ENCODE measurements around the gene CSTA.

The CSTA gene

GRCh38 chr3:122366379-122366749 lies 41.3 kb downstream of the CSTA start:
- Histone ChIP-seq H3K27ac (ENCODE audit: insufficient read depth, low read depth, low read length, poor library complexity, severe bottlenecking) (no peak overlapping the region), H3K36me3 (ENCODE audit: control insufficient read depth, insufficient read depth, low read length) (peaks cover 16% of the 10 kb centered on the region)

GRCh38 chr3:122374034-122374433 lies 49.0 kb downstream of the CSTA start:
- 100% methylated on average over 1 of the region's 1 CpG; no CpG with 5 or more reads in 1 of the 2 experiments for WGBS, 2 experiments
- Histone ChIP-seq H3K36me3 (ENCODE audit: control insufficient read depth, insufficient read depth, low read length) (no peaks in the 10 kb centered on the region), H3K27ac (ENCODE audit: insufficient read depth, low read depth, low read length, poor library complexity, severe bottlenecking) (no peak overlapping the region), H3K27me3 (ENCODE audit: control insufficient read depth, insufficient read depth, low read length, poor library complexity, severe bottlenecking) (no peaks in the 10 kb centered on the region), H3K4me1 (ENCODE audit: control insufficient read depth, insufficient read depth, low read length) (no peaks in the 10 kb centered on the region), H3K9me3 (ENCODE audit: control insufficient read depth, low read length) (no peaks in the 10 kb centered on the region), H3K4me3 (ENCODE audit: insufficient read depth, low read depth, low read length) (no peak overlapping the region)

More at GRCh38 chr3:122366379-122366749, 41.3 kb downstream of the CSTA start:
- H3K9me3 ChIP-seq (ENCODE audit: control insufficient read depth, low read length): no peaks in the 10 kb centered on the region
- H3K4me3 ChIP-seq (ENCODE audit: insufficient read depth, low read depth, low read length): no peak overlapping the region
- H3K4me1 ChIP-seq (ENCODE audit: control insufficient read depth, insufficient read depth, low read length): no peaks in the 10 kb centered on the region
- 90 to 95% methylated on average over 4 to 5 of the region's 5 CpGs for WGBS, 2 experiments
- no peaks in the 10 kb centered on the region for H3K27me3 ChIP-seq (ENCODE audit: control insufficient read depth, insufficient read depth, low read length, poor library complexity, severe bottlenecking)

GRCh38 chr3:122377975-122378374 lies 52.9 kb downstream of the CSTA start:
- peaks cover 2% of the 10 kb centered on the region for H3K4me1 ChIP-seq (ENCODE audit: control insufficient read depth, insufficient read depth, low read length)
- H3K4me3 ChIP-seq (ENCODE audit: insufficient read depth, low read depth, low read length): no peak overlapping the region
- no peaks in the 10 kb centered on the region for H3K36me3 ChIP-seq (ENCODE audit: control insufficient read depth, insufficient read depth, low read length)
- H3K27me3 ChIP-seq (ENCODE audit: control insufficient read depth, insufficient read depth, low read length, poor library complexity, severe bottlenecking): no peaks in the 10 kb centered on the region
- H3K9me3 ChIP-seq (ENCODE audit: control insufficient read depth, low read length): no peaks in the 10 kb centered on the region
- 95% methylated on average over 4 of the region's 4 CpGs for WGBS, 2 experiments
- H3K27ac ChIP-seq (ENCODE audit: insufficient read depth, low read depth, low read length, poor library complexity, severe bottlenecking): no peak overlapping the region

GRCh38 chr3:122382888-122383666 lies 58.0 kb downstream of the CSTA start, which contains the start of gene MIX23:
MIX23 (minus strand) TSS chr3:122383231; CDS start chr3:122383224, 7 bp downstream.
- Histone ChIP-seq H3K4me1 (ENCODE audit: control insufficient read depth, insufficient read depth, low read length) (peaks cover 2% of the 10 kb centered on the region), H3K9me3 (ENCODE audit: control insufficient read depth, low read length) (no peaks in the 10 kb centered on the region), H3K36me3 (ENCODE audit: control insufficient read depth, insufficient read depth, low read length) (no peaks in the 10 kb centered on the region), H3K4me3 (ENCODE audit: insufficient read depth, low read depth, low read length) (peak within 1 kb of the TSS; percentile 95), H3K27ac (ENCODE audit: insufficient read depth, low read depth, low read length, poor library complexity, severe bottlenecking) (peak within 1 kb of the TSS; percentile 74), H3K27me3 (ENCODE audit: control insufficient read depth, insufficient read depth, low read length, poor library complexity, severe bottlenecking) (no peaks in the 10 kb centered on the region)
- 0 to 1% methylated on average over 31 of the region's 31 CpGs for WGBS, 2 experiments

GRCh38 chr3:122383771-122384697 lies 59.0 kb downstream of the CSTA start, which contains the start of gene FAM162A:
FAM162A (plus strand) TSS chr3:122384182; CDS start chr3:122384266, 84 bp downstream.
- H3K27ac ChIP-seq (ENCODE audit: insufficient read depth, low read depth, low read length, poor library complexity, severe bottlenecking): peak within 1 kb of the TSS; percentile 74
- H3K27me3 ChIP-seq (ENCODE audit: control insufficient read depth, insufficient read depth, low read length, poor library complexity, severe bottlenecking): no peaks in the 10 kb centered on the region
- peaks cover 2% of the 10 kb centered on the region for H3K4me1 ChIP-seq (ENCODE audit: control insufficient read depth, insufficient read depth, low read length)
- peak within 1 kb of the TSS; percentile 95 for H3K4me3 ChIP-seq (ENCODE audit: insufficient read depth, low read depth, low read length)
- 3 to 4% methylated on average over 52 of the region's 52 CpGs for WGBS, 2 experiments
- no peaks in the 10 kb centered on the region for H3K9me3 ChIP-seq (ENCODE audit: control insufficient read depth, low read length)
- H3K36me3 ChIP-seq (ENCODE audit: control insufficient read depth, insufficient read depth, low read length): no peaks in the 10 kb centered on the region

- WGBS, 2 experiments: 83 to 85% methylated on average over 3 of the region's 3 CpGs
- Histone ChIP-seq H3K27me3 (ENCODE audit: control insufficient read depth, insufficient read depth, low read length, poor library complexity, severe bottlenecking) (no peaks in the 10 kb centered on the region), H3K4me1 (ENCODE audit: control insufficient read depth, insufficient read depth, low read length) (no peaks in the 10 kb centered on the region), H3K9me3 (ENCODE audit: control insufficient read depth, low read length) (no peaks in the 10 kb centered on the region), H3K36me3 (ENCODE audit: control insufficient read depth, insufficient read depth, low read length) (no peaks in the 10 kb centered on the region), H3K27ac (ENCODE audit: insufficient read depth, low read depth, low read length, poor library complexity, severe bottlenecking) (no peak overlapping the region), H3K4me3 (ENCODE audit: insufficient read depth, low read depth, low read length) (no peak overlapping the region)
Measured at GRCh38 chr3:122387709-122388108, 62.7 kb downstream of the CSTA start.

- Histone ChIP-seq H3K4me3 (ENCODE audit: insufficient read depth, low read depth, low read length) (no peak overlapping the region), H3K9me3 (ENCODE audit: control insufficient read depth, low read length) (no peaks in the 10 kb centered on the region), H3K4me1 (ENCODE audit: control insufficient read depth, insufficient read depth, low read length) (no peaks in the 10 kb centered on the region), H3K27me3 (ENCODE audit: control insufficient read depth, insufficient read depth, low read length, poor library complexity, severe bottlenecking) (no peaks in the 10 kb centered on the region), H3K36me3 (ENCODE audit: control insufficient read depth, insufficient read depth, low read length) (no peaks in the 10 kb centered on the region), H3K27ac (ENCODE audit: insufficient read depth, low read depth, low read length, poor library complexity, severe bottlenecking) (no peak overlapping the region)
Measured at GRCh38 chr3:122389197-122389596, 64.1 kb downstream of the CSTA start.

- no peaks in the 10 kb centered on the region for H3K36me3 ChIP-seq (ENCODE audit: control insufficient read depth, insufficient read depth, low read length)
- no peaks in the 10 kb centered on the region for H3K9me3 ChIP-seq (ENCODE audit: control insufficient read depth, low read length)
- H3K27ac ChIP-seq (ENCODE audit: insufficient read depth, low read depth, low read length, poor library complexity, severe bottlenecking): no peak overlapping the region
- 94% methylated on average over 4 of the region's 4 CpGs for WGBS, 2 experiments
- no peaks in the 10 kb centered on the region for H3K27me3 ChIP-seq (ENCODE audit: control insufficient read depth, insufficient read depth, low read length, poor library complexity, severe bottlenecking)
- H3K4me1 ChIP-seq (ENCODE audit: control insufficient read depth, insufficient read depth, low read length): no peaks in the 10 kb centered on the region
- H3K4me3 ChIP-seq (ENCODE audit: insufficient read depth, low read depth, low read length): no peak overlapping the region
Measured at GRCh38 chr3:122389892-122390291, 64.8 kb downstream of the CSTA start.

- Histone ChIP-seq H3K4me3 (ENCODE audit: insufficient read depth, low read depth, low read length) (no peak overlapping the region), H3K27me3 (ENCODE audit: control insufficient read depth, insufficient read depth, low read length, poor library complexity, severe bottlenecking) (no peaks in the 10 kb centered on the region), H3K27ac (ENCODE audit: insufficient read depth, low read depth, low read length, poor library complexity, severe bottlenecking) (no peak overlapping the region), H3K4me1 (ENCODE audit: control insufficient read depth, insufficient read depth, low read length) (no peaks in the 10 kb centered on the region), H3K36me3 (ENCODE audit: control insufficient read depth, insufficient read depth, low read length) (no peaks in the 10 kb centered on the region), H3K9me3 (ENCODE audit: control insufficient read depth, low read length) (no peaks in the 10 kb centered on the region)
- 86 to 87% methylated on average over 4 of the region's 4 CpGs for WGBS, 2 experiments
Measured at GRCh38 chr3:122390665-122391064, 65.6 kb downstream of the CSTA start.
